ENCODE measurements around the gene TCF7L1.

DNA sequence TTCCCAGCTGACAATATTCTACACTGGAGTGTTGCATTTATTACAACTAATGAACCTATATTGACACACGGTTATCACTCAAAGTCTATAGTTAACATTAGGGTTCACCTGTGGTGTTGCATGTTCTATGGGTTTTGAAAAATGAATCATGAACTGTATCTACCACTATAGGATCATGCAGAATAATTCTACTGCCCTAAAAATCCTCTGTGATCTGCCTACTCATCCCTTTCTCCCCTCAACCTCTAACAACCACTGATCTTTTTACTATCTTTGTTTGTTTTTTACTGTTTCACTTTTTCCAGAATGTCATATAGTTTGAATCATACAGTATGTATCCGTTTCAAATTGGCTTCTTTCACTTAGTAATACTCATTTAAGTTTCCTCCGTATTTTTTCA, 47.6 kb upstream of the TCF7L1 start:
- TF ChIP-seq NFYB (IDR thresholded peaks at IDR 0.05; ENCODE audit: extremely low read depth, insufficient read length) (no peak), POLR2A (conservative IDR thresholded peaks at IDR 0.05) (no peak), ARHGAP35 (IDR thresholded peaks at IDR 0.05; ENCODE audit: partially characterized antibody) (no peak), RFX5 (IDR thresholded peaks at IDR 0.05; ENCODE audit: low read depth, low read length) (no peak), RFX1 (IDR thresholded peaks at IDR 0.05) (no peak), NFIC (IDR thresholded peaks at IDR 0.05) (no peak)

All from K562 (cell line).